Astrocyte (in vitro differentiated cells and primary cell): ENCODE results near the gene MKLN1.

Experiments used
- CTCF ChIP-seq: IDR thresholded peaks from 2 replicates; pipeline ENCODE4 v1.5.1; 2011; ENCODE audit warnings: low read depth, mild to moderate bottlenecking, inconsistent platforms, low read length, moderate library complexity; ENCODE audit not compliant: insufficient read depth
- EZH2 ChIP-seq: IDR thresholded peaks from 2 replicates; pipeline ENCODE4 v1.6.1; 2012; ENCODE audit warnings: mild to moderate bottlenecking, low read length, inconsistent platforms; ENCODE audit not compliant: insufficient read depth

- TF ChIP-seq CTCF (no peak), EZH2 (no peak)
Observed at GRCh38 chr7:131404226-131404911, 76.7 kb downstream of the MKLN1 start.
